ENCODE data around the gene GNS.
"Not testable (repeated sequence)": the region's sequence is repeated elsewhere in the genome, so short reads cannot be mapped to it uniquely, and the experiment has no call there.

The GNS gene

DNA sequence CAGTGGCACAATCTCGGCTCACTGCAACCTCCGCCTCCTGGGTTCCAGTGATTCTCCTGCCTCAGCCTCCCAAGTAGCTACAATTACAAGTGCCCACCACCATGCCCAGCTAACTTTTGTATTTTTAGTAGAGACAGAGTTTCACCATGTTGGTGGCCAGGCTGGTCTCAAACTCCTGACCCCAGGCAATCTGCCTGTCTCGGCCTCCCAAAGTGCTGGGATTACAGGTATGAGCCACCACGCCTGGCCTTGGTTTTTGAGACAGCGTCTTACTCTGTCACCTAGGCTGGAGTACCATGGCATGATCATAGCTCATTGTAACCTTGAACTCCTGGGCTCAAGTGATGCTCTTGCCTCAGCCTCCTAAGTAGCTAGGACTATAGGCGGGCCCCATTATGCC is 69.0 kb downstream of the GNS start:
- H3K4me1 ChIP-seq (ENCODE audit: control insufficient read depth, insufficient read depth, low read length): peaks cover 12% of the 10 kb centered on the region
- H3K9me3 ChIP-seq (ENCODE audit: control insufficient read depth, low read length); H3K36me3 ChIP-seq (ENCODE audit: control insufficient read depth, insufficient read depth, low read length); H3K9ac ChIP-seq (ENCODE audit: low read length); H3K27me3 ChIP-seq (ENCODE audit: control insufficient read depth, insufficient read depth, low read length); H3K4me3 ChIP-seq (ENCODE audit: low read length): not testable (repeated sequence)

DNA sequence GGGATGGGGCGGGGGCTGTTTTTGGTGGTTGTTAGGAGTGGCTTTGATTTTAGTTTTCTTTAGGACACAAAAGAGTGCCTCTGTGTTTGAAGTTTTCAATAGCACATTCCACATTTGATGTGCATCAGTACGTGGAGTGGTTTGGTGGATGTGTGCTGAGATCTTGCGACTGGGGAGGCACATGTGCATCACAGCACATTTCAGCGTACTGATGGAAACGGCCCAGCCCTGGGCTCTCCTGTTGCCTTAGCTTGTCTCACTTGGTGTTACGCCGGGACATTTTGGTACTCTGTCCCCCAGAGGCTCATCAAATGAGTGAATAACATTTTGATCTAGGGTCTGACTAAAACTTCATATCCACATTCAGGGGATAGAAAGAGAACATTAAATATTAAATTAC is 70.5 kb downstream of the GNS start:
- no peaks in the 10 kb centered on the region for H3K36me3 ChIP-seq (ENCODE audit: control insufficient read depth, insufficient read depth, low read length)

DNA sequence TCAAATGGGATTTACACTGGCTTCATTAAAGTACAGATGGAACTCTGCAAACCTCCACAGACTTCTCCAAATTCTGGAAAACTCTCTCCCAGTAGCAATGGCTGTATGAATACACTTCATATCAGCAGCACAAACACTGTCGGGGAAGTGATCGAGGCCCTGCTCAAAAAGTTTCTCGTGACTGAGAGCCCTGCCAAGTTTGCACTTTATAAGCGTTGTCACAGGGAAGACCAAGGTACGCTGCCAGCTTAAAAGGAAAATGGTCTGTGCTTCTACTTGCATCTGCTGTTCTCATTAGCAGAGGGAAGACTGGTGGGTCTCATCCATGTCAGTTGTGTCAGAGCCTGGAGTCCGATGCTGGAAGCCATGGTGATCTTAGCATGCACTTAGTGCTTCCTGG is 71.0 kb downstream of the GNS start:
- Histone ChIP-seq H3K27me3 (ENCODE audit: control insufficient read depth, insufficient read depth, low read length) (no peaks in the 10 kb centered on the region), H3K9ac (ENCODE audit: low read length) (no peak overlapping the region), H3K4me3 (ENCODE audit: low read length) (no peak overlapping the region), H3K9me3 (ENCODE audit: control insufficient read depth, low read length) (no peaks in the 10 kb centered on the region), H3K4me1 (ENCODE audit: control insufficient read depth, insufficient read depth, low read length) (peaks cover 12% of the 10 kb centered on the region), H3K36me3 (ENCODE audit: control insufficient read depth, insufficient read depth, low read length) (no peaks in the 10 kb centered on the region)

More for the DNA sequence above, 70.5 kb downstream of the GNS start:
- H3K9me3 ChIP-seq (ENCODE audit: control insufficient read depth, low read length): no peaks in the 10 kb centered on the region
- H3K27me3 ChIP-seq (ENCODE audit: control insufficient read depth, insufficient read depth, low read length): no peaks in the 10 kb centered on the region
- H3K4me3 ChIP-seq (ENCODE audit: low read length): no peak overlapping the region
- peaks cover 8% of the 10 kb centered on the region for H3K4me1 ChIP-seq (ENCODE audit: control insufficient read depth, insufficient read depth, low read length)
- no peak overlapping the region for H3K9ac ChIP-seq (ENCODE audit: low read length)

DNA sequence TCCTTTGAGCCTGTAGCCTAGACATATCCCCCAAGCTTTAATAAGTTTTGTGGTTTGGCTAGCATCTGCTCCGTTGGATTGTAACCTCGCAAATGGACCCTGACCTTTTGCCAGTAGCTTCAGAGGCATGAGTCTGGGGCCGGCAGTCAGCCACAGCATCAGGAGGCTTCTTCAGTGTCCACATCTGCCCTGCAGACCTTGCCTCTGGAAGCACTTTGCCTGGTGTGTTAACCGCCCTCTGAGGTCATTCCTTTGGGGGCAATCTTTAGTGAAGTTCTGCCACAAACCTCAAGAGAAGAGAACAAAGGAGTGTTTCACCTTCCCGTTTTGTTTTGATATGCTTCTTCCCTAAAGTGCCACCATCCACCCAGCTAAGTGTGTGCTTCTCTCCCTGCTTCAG is 71.4 kb downstream of the GNS start:
- Histone ChIP-seq H3K4me1 (ENCODE audit: control insufficient read depth, insufficient read depth, low read length) (peaks cover 16% of the 10 kb centered on the region), H3K27me3 (ENCODE audit: control insufficient read depth, insufficient read depth, low read length) (no peaks in the 10 kb centered on the region), H3K36me3 (ENCODE audit: control insufficient read depth, insufficient read depth, low read length) (no peaks in the 10 kb centered on the region), H3K9ac (ENCODE audit: low read length) (no peak overlapping the region), H3K9me3 (ENCODE audit: control insufficient read depth, low read length) (no peaks in the 10 kb centered on the region), H3K4me3 (ENCODE audit: low read length) (no peak overlapping the region)

DNA sequence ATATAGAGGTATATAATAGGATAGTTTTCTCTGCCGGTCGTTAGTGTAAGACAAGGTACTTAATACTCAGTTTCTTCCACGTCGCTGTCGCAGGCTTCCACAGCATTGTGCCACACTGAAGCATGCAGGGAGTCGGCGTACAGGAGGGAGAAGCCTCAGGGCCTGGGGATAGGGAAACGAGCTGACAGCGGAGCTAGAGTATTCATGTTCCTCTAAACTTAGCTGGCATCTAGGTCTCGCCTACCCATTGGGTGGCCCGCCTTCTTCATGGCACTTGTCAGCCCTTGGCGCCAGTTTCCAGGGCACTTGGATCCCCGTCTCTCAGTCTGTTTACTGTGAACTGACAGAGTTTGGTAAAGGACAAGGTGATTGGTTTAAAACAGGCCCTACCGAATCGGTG is 73.6 kb downstream of the GNS start:
- Histone ChIP-seq H3K36me3 (ENCODE audit: control insufficient read depth, insufficient read depth, low read length) (no peaks in the 10 kb centered on the region), H3K4me3 (ENCODE audit: low read length) (no peak overlapping the region), H3K27me3 (ENCODE audit: control insufficient read depth, insufficient read depth, low read length) (no peaks in the 10 kb centered on the region), H3K4me1 (ENCODE audit: control insufficient read depth, insufficient read depth, low read length) (peaks cover 32% of the 10 kb centered on the region), H3K9me3 (ENCODE audit: control insufficient read depth, low read length) (no peaks in the 10 kb centered on the region), H3K9ac (ENCODE audit: low read length) (no peak overlapping the region)

DNA sequence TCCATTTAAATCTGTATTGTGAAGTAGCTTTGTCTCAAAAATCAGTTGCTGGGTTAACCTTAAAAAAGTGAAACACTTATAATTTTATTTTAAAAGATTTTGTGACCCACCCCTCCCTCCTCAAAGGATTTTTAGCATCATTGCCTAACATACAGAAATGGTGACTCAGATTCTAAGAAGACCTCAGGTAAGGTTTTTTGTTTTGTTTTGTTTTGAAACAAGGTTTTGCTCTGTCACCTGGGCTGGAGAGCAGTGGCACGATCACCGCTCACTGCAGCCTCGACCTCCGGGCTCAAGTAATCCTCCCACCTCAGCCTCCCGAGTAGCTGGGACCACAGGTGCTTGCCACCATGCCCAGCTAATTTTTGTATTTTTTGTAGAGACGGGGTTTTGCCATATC is 74.2 kb downstream of the GNS start:
- Histone ChIP-seq H3K27me3 (ENCODE audit: control insufficient read depth, insufficient read depth, low read length) (no peaks in the 10 kb centered on the region), H3K9me3 (ENCODE audit: control insufficient read depth, low read length) (no peaks in the 10 kb centered on the region), H3K4me3 (ENCODE audit: low read length) (no peak overlapping the region), H3K4me1 (ENCODE audit: control insufficient read depth, insufficient read depth, low read length) (peaks cover 37% of the 10 kb centered on the region), H3K9ac (ENCODE audit: low read length) (no peak overlapping the region), H3K36me3 (ENCODE audit: control insufficient read depth, insufficient read depth, low read length) (no peaks in the 10 kb centered on the region)

DNA sequence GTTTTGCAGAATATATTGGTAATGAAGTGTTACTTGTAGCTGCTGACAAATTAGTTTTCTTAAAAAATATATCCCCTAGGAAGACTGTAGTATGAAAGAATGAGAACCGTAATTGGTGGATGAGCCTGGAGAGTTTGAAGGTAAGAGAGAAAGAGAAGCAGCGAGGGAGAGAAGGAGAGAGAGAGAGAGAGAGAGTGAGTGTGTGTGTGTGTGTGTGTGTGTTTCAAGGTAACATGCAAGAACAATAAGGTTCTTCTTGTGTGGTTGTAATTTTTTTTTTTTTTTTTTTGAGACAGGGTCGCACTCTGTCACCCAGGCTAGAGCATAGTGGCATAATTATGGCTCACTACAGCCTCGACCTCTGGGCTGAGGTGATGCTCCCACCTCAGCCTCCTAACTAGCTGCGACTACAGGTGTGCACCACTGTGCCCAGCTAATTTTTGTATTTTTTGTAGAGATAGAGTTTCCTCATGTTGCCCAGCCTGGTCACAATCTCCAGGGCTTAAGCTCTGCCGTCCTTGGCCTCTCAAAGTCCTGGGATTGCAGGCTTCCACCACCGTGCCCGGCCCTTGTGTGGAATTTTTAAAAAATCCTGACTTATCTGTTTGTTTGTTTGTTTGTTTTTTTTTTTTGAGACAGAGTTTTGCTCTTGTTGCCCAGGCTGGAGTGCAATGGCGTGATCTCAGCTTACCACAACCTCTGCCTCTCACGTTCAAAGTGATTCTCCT is 75.2 kb downstream of the GNS start:
- Histone ChIP-seq H3K9me3 (ENCODE audit: control insufficient read depth, low read length) (no peaks in the 10 kb centered on the region), H3K4me1 (ENCODE audit: control insufficient read depth, insufficient read depth, low read length) (peaks cover 47% of the 10 kb centered on the region), H3K4me3 (ENCODE audit: low read length) (no peak overlapping the region), H3K27me3 (ENCODE audit: control insufficient read depth, insufficient read depth, low read length) (no peaks in the 10 kb centered on the region), H3K36me3 (ENCODE audit: control insufficient read depth, insufficient read depth, low read length) (no peaks in the 10 kb centered on the region), H3K9ac (ENCODE audit: low read length) (no peak overlapping the region)

DNA sequence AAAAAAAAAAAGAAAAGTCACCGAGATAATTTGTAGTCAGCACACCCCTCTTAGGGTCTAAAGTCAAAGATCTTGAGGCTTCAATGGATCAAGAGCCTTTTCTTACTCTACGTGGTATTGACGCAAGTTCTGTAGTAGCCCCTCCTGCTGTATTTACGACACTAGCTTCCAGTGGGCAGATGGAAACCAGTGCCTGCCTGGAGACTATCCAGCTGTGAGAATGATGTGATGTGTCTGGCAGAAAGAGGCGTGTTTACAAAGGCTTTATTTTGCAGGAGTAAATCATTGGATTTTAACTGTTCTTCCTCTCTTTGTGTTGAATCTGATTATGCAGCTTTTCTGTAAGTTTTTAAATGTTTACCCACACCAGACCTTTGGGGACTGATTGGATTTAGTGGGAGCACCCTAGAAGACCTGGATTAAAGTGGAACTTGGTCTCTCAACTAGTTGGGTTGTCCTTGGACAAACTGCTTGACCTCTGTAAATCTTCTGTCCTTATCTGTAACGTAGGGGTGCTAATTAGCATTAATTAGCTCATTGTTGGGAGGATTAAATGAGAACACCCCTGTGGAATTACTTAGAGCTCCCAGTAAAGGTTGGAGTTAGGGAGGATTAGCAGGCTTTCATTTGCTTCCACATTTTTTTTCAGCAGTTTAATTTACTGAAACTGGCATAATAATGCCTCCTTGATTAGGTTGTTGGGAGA is 76.5 kb downstream of the GNS start:
- Histone ChIP-seq H3K4me1 (ENCODE audit: control insufficient read depth, insufficient read depth, low read length) (peaks cover 47% of the 10 kb centered on the region), H3K27me3 (ENCODE audit: control insufficient read depth, insufficient read depth, low read length) (no peaks in the 10 kb centered on the region), H3K4me3 (ENCODE audit: low read length) (no peak overlapping the region), H3K9me3 (ENCODE audit: control insufficient read depth, low read length) (no peaks in the 10 kb centered on the region), H3K9ac (ENCODE audit: low read length) (no peak overlapping the region), H3K36me3 (ENCODE audit: control insufficient read depth, insufficient read depth, low read length) (no peaks in the 10 kb centered on the region)

DNA sequence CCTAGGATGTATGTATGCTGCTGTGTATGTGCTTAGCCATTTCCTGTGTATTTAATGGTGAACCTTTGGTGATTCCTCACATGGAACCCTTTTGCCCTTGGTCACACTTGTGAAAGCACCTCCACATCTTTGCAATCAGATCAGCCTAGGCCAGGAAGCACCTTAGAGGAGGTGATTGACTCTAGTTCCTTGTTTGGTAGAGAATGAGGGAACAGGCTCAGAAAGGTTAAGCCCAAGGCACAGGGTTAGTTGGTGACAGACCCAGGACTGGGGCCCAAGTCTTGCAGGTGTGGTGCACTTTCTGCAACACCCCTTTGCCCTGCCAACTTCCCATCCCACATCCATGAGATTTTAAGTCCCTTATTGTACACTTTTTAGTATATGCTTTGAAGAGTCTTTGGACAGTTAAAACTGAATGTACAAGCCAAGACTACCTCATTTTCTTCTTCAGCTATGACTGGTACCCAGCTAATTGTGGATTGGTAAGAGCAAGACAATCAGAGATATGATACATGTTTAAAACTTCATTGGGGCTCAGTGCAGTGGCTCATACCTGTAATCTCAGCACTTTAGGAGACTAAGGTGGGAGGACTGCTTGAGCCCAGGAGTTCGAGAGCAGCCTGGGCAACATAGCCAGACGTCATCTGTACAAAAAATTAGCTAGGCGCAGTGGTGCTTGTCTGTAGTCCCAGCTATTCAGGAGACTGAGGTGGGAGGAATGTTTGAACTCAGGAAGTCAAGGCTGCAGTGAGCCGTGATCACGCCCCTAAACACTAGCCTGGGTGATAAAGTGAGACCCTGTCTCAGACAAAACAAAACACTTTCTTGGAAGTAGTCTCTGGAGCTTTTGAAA is 77.8 kb downstream of the GNS start:
- Histone ChIP-seq H3K9ac (ENCODE audit: low read length) (no peak overlapping the region), H3K27me3 (ENCODE audit: control insufficient read depth, insufficient read depth, low read length) (no peaks in the 10 kb centered on the region), H3K36me3 (ENCODE audit: control insufficient read depth, insufficient read depth, low read length) (no peaks in the 10 kb centered on the region), H3K4me3 (ENCODE audit: low read length) (no peak overlapping the region), H3K4me1 (ENCODE audit: control insufficient read depth, insufficient read depth, low read length) (peaks cover 46% of the 10 kb centered on the region), H3K9me3 (ENCODE audit: control insufficient read depth, low read length) (no peaks in the 10 kb centered on the region)

DNA sequence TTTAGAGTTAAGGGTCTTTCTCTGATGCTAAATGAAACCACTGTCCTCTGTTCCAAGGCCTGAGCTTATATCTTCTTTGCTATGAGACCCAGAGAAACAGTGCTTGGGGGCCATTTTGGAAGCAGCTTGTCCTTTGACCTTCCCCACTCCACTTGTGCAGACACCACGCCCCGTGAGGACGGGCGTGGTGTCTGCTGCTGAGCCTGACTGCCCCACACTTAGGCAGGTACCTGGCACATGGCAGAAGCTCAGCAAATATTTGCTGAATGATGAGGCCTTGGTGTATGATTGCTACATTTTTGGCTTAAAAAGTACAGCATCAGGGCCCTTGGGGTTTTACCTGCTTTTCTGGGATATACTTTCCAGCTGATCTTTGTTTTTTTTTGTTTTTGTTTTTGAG is 79.0 kb downstream of the GNS start:
- Histone ChIP-seq H3K27me3 (ENCODE audit: control insufficient read depth, insufficient read depth, low read length) (no peaks in the 10 kb centered on the region), H3K4me1 (ENCODE audit: control insufficient read depth, insufficient read depth, low read length) (peaks cover 55% of the 10 kb centered on the region), H3K36me3 (ENCODE audit: control insufficient read depth, insufficient read depth, low read length) (no peaks in the 10 kb centered on the region), H3K9me3 (ENCODE audit: control insufficient read depth, low read length) (no peaks in the 10 kb centered on the region), H3K4me3 (ENCODE audit: low read length) (peak overlapping the region; percentile 24), H3K9ac (ENCODE audit: low read length) (peak overlapping the region; percentile 63)

DNA sequence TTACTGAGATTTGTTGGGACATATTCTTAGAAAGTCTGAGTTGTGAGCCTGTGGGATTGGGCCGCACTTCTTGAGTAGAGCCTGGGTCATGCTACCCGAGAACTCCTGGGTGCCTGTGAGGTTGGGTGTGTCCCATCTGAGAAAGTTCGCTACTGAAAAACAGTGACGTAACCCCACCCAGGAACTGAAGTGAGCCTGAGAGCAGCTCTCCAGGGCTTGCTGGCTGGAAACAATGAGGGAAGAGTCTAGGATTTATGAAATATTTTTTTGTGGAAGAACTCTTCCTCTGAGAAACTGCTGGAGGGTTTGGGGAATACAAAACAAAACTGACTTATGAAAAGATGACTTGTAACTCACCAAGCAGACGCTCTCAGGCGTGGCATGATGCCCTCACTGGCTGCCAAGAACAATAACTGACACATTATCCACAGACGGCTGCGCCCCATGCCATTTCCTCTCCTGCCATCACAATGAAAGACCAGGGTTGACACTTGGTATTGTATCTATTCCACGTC is 79.7 kb downstream of the GNS start:
- peak overlapping the region; percentile 24 for H3K4me3 ChIP-seq (ENCODE audit: low read length)
- H3K36me3 ChIP-seq (ENCODE audit: control insufficient read depth, insufficient read depth, low read length): no peaks in the 10 kb centered on the region
- H3K9ac ChIP-seq (ENCODE audit: low read length): peak overlapping the region; percentile 63
- H3K9me3 ChIP-seq (ENCODE audit: control insufficient read depth, low read length): no peaks in the 10 kb centered on the region
- H3K27me3 ChIP-seq (ENCODE audit: control insufficient read depth, insufficient read depth, low read length): no peaks in the 10 kb centered on the region
- peaks cover 59% of the 10 kb centered on the region for H3K4me1 ChIP-seq (ENCODE audit: control insufficient read depth, insufficient read depth, low read length)

DNA sequence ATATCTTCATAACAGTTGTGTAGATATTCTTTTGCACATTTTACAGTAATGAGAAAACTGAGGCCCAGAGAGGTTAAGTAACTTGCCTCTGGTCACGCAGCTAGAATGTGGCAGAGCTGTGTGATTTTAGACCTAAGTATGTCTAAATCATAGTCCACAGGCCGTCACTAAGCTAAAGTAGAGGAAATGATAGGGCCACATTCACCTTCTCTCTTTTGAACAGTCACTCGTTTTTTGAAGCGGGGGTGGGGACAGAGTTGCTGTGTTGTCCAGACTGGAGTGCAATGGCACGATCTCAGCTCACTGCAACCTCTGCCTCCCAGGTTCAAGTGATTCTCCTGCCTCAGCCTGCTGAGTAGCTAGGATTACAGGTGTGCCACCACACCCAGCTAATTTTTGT is 80.4 kb downstream of the GNS start:
- H3K27me3 ChIP-seq (ENCODE audit: control insufficient read depth, insufficient read depth, low read length): no peaks in the 10 kb centered on the region
- H3K4me3 ChIP-seq (ENCODE audit: low read length): no peak overlapping the region

More for the DNA sequence above, 80.4 kb downstream of the GNS start:
- Histone ChIP-seq H3K9me3 (ENCODE audit: control insufficient read depth, low read length) (no peaks in the 10 kb centered on the region), H3K4me1 (ENCODE audit: control insufficient read depth, insufficient read depth, low read length) (peaks cover 66% of the 10 kb centered on the region), H3K36me3 (ENCODE audit: control insufficient read depth, insufficient read depth, low read length) (no peaks in the 10 kb centered on the region), H3K9ac (ENCODE audit: low read length) (peak overlapping the region; percentile 63)
